Esophagus squamous epithelium (tissue), 4 donors: ENCODE results near the gene ACER3.

Experiments
- POLR2A ChIP-seq, 4 donors: fragments of 450-650 bp; IDR thresholded peaks; one replicate each; pipeline ENCODE4 v1.6.1; 2017; ENCODE audit warnings: antibody characterized with exemption in 4 of 4, mild to moderate bottlenecking in 4 of 4, moderate library complexity in 3 of 4
- TF ChIP-seq, protein P1 (sequence below), 6 experiments: fragments of 450-650 bp in 4 of 6; fragments of 200-600 bp in 2 of 6; sonication (generic) in 2 of 6; IDR thresholded peaks; one replicate each; pipeline ENCODE4 v1.5.1; 2016 to 2019; ENCODE audit warnings: antibody characterized with exemption in 6 of 6, mild to moderate bottlenecking in 4 of 6, moderate library complexity in 4 of 6

DNA sequence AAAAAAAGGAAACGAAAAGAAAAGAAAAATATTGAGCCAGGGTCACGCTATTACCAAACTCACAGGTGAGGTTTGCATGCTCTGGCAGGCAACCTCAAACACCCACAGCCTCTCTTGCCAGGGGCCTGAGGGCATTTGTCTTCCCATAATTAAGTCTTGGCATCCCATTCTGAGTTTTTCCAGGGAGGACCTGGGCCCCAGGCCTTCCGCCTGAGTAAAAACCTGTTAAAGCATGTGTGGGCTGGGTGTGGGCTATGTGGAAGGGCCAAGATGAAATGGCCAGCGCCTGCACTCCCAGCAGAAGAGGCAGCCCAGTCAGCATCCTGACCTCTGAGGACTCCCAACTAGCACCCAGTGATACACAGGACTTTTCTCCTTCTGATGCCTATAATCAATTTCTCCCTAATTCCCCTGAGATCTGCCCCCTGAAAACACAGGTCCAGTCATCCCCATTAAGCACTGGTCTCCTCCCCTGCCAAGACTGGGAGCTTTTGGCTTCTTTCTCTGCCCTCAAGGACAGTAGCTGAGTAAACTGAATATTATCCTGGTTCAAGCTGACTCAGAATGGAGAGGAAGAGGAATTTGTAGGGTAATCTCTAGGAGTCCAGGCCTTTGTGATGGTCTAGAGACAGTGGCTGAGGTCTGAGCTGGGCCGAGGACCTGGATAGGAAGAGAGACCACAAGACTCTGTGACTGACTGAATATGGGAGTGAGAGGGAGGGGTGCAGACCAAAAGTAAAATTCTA, 35.6 kb upstream of the ACER3 start:
- TF ChIP-seq, protein P1, sequence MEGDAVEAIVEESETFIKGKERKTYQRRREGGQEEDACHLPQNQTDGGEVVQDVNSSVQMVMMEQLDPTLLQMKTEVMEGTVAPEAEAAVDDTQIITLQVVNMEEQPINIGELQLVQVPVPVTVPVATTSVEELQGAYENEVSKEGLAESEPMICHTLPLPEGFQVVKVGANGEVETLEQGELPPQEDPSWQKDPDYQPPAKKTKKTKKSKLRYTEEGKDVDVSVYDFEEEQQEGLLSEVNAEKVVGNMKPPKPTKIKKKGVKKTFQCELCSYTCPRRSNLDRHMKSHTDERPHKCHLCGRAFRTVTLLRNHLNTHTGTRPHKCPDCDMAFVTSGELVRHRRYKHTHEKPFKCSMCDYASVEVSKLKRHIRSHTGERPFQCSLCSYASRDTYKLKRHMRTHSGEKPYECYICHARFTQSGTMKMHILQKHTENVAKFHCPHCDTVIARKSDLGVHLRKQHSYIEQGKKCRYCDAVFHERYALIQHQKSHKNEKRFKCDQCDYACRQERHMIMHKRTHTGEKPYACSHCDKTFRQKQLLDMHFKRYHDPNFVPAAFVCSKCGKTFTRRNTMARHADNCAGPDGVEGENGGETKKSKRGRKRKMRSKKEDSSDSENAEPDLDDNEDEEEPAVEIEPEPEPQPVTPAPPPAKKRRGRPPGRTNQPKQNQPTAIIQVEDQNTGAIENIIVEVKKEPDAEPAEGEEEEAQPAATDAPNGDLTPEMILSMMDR (IDR thresholded peaks at IDR 0.05), result no peak
- TF ChIP-seq POLR2A (IDR thresholded peaks at IDR 0.05), result no peak
